SK-N-SH (cell line): ENCODE measurements around the gene RPN1. TPM values are rescaled to one million over a fixed set of nuclear protein-coding genes. Genes with fewer than 3 reads are reported as not detected.

ENCODE experiments used
- CTCF ChIA-PET: fragments of 300-600, 350-600 bp; formaldehyde crosslinking; extraction: SDS; loops from one replicate; lab custom pipeline; 2021; lab: Yijun Ruan, JAX
- POLR2A ChIA-PET: fragments of 350-600 bp; sonication (Branson Sonifier 250); formaldehyde crosslinking; extraction: SDS; loops from one replicate; lab custom pipeline; 2020; ENCODE audit warnings: antibody characterized with exemption, inconsistent platforms; lab: Yijun Ruan, JAX
- DNase-seq: peaks from one replicate; pipeline ENCODE4 v3.0.0; 2012
- H2AFZ ChIP-seq: fragments of 200-600 bp; sonication (generic); 2 replicates; pipeline ENCODE4 v1.8.1; 2016; ENCODE audit warnings: antibody characterized with exemption, mild to moderate bottlenecking, low read depth
- H3F3A ChIP-seq: fragments of 200-600 bp; sonication (generic); replicated peaks from 2 replicates; pipeline ENCODE3; 2016; ENCODE audit warnings: antibody characterized with exemption, mild to moderate bottlenecking; ENCODE audit not compliant: insufficient read depth
- H3K27ac ChIP-seq, 2 experiments: fragments of 200-500 bp in 1 of 2; fragments of 200-600 bp in 1 of 2; sonication (Bioruptor generic) in 1 of 2; sonication (generic), shearing (Covaris generic) in 1 of 2; 2 replicates each; pipeline versions ENCODE4 v1.5.1 to v1.6.1; 2014 to 2016; ENCODE audit warnings: low read depth in 2 of 2, inconsistent platforms in 1 of 2, low read length in 1 of 2, mild to moderate bottlenecking in 1 of 2, mixed read lengths in 1 of 2
- H3K27me3 ChIP-seq: fragments of 200-600 bp; sonication (generic), shearing (Covaris generic); 2 replicates; pipeline ENCODE4 v1.6.1; 2016; ENCODE audit warnings: mixed run types; ENCODE audit not compliant: insufficient read depth
- H3K36me3 ChIP-seq, 2 experiments: fragments of 200-500 bp in 1 of 2; fragments of 200-600 bp in 1 of 2; sonication (Bioruptor generic) in 1 of 2; sonication (generic) in 1 of 2; replicated peaks in 1 of 2; 2 replicates each; pipeline versions ENCODE3 to v1.5.1; 2014 to 2016; ENCODE audit warnings: low read length in 1 of 2, mild to moderate bottlenecking in 1 of 2; ENCODE audit not compliant: insufficient read depth in 2 of 2, control insufficient read depth in 1 of 2
- H3K4me1 ChIP-seq, 2 experiments: fragments of 200-500 bp in 1 of 2; fragments of 200-600 bp in 1 of 2; sonication (Bioruptor generic) in 1 of 2; sonication (generic), shearing (Covaris generic) in 1 of 2; 2 replicates each; pipeline versions ENCODE4 v1.5.1 to v1.6.1; 2014 to 2016; ENCODE audit warnings: low read depth in 1 of 2, low read length in 1 of 2, mixed run types in 1 of 2; ENCODE audit not compliant: insufficient read depth in 2 of 2, control insufficient read depth in 1 of 2
- H3K4me2 ChIP-seq: fragments of 200-600 bp; sonication (generic), shearing (Covaris generic); 2 replicates; pipeline ENCODE4 v1.6.1; 2017; ENCODE audit warnings: mixed run types
- H3K4me3 ChIP-seq, 2 experiments: fragments of 200-500 bp in 1 of 2; fragments of 200-600 bp in 1 of 2; sonication (Bioruptor generic) in 1 of 2; sonication (generic), shearing (Covaris generic) in 1 of 2; 2 replicates each; pipeline versions ENCODE4 v1.5.1 to v1.8.1; 2014 to 2016; ENCODE audit warnings: low read depth in 2 of 2, inconsistent platforms in 1 of 2, low read length in 1 of 2, mild to moderate bottlenecking in 1 of 2, mixed read lengths in 1 of 2, moderate library complexity in 1 of 2
- H3K79me2 ChIP-seq: fragments of 200-600 bp; sonication (generic); 2 replicates; pipeline ENCODE4 v1.8.1; 2017; ENCODE audit warnings: mild to moderate bottlenecking; ENCODE audit not compliant: insufficient read depth
- H3K9ac ChIP-seq: fragments of 200-600 bp; sonication (generic); 2 replicates; pipeline ENCODE4 v1.6.1; 2017; ENCODE audit warnings: mixed run types
- H3K9me2 ChIP-seq: fragments of 200-600 bp; sonication (generic); 2 replicates; pipeline ENCODE4 v1.6.1; 2017; ENCODE audit warnings: mixed run types
- H3K9me3 ChIP-seq: fragments of 200-600 bp; sonication (generic); 2 replicates; pipeline ENCODE4 v1.6.1; 2017; ENCODE audit warnings: mixed run types, mild to moderate bottlenecking, moderate library complexity
- H4K20me1 ChIP-seq: fragments of 200-600 bp; sonication (generic); 2 replicates; pipeline ENCODE4 v1.6.1; 2017; ENCODE audit warnings: mild to moderate bottlenecking, mixed run types; ENCODE audit not compliant: insufficient read depth
- EP300 ChIP-seq, 2 experiments: IDR thresholded peaks; 2 replicates each; pipeline versions ENCODE4 v1.4.0 to v1.6.1; 2012; ENCODE audit warnings: borderline replicate concordance in 1 of 2, low read depth in 1 of 2, low read length in 1 of 2
- EZH2phosphoT487 ChIP-seq: fragments of 200-600 bp; sonication (generic); IDR thresholded peaks from 2 replicates; pipeline ENCODE4 v1.6.1; 2017; ENCODE audit warnings: low read depth, mixed run types, mild to moderate bottlenecking, antibody characterized with exemption, moderate library complexity, borderline replicate concordance
- FOXJ3 ChIP-seq: sonication (generic); formaldehyde crosslinking; IDR thresholded peaks from 2 replicates; pipeline ENCODE4 v1.5.1; 2020; ENCODE audit warnings: mild to moderate bottlenecking, missing genetic modification reagents
- GABPA ChIP-seq: IDR thresholded peaks from 2 replicates; pipeline ENCODE4 v1.4.0; 2012; ENCODE audit warnings: low read depth, mild to moderate bottlenecking
- JUND ChIP-seq: IDR thresholded peaks from 2 replicates; pipeline ENCODE4 v1.4.0; 2012
- MAX ChIP-seq: IDR thresholded peaks from 2 replicates; pipeline ENCODE4 v1.4.0; 2012; ENCODE audit warnings: low read depth
- MEF2A ChIP-seq: IDR thresholded peaks from 2 replicates; pipeline ENCODE4 v1.4.0; 2012; ENCODE audit warnings: low read depth, borderline replicate concordance
- MXI1 ChIP-seq: IDR thresholded peaks from 2 replicates; pipeline ENCODE4 v1.6.1; 2012; ENCODE audit warnings: mild to moderate bottlenecking, low read depth, low read length, improper control_type of control experiment
- NFIC ChIP-seq: IDR thresholded peaks from 2 replicates; pipeline ENCODE4 v1.4.0; 2012; ENCODE audit warnings: borderline replicate concordance
- NRF1 ChIP-seq: IDR thresholded peaks from 2 replicates; pipeline ENCODE4 v1.6.1; 2012; ENCODE audit warnings: low read depth, mild to moderate bottlenecking, low read length
- RAD21 ChIP-seq: IDR thresholded peaks from 2 replicates; pipeline ENCODE4 v1.6.1; 2012; ENCODE audit warnings: mild to moderate bottlenecking, low read length
- SIN3A ChIP-seq: IDR thresholded peaks from 2 replicates; pipeline ENCODE4 v1.6.1; 2012; ENCODE audit warnings: low read depth, mild to moderate bottlenecking, low read length, moderate library complexity, borderline replicate concordance
- SMC3 ChIP-seq: IDR thresholded peaks from 2 replicates; pipeline ENCODE4 v1.6.1; 2012; ENCODE audit warnings: low read depth, low read length, improper control_type of control experiment
- TAF1 ChIP-seq: IDR thresholded peaks from 2 replicates; pipeline ENCODE4 v1.6.1; 2012; ENCODE audit warnings: low read depth, mild to moderate bottlenecking, low read length, moderate library complexity, borderline replicate concordance
- USF2 ChIP-seq: fragments of 150-350 bp; IDR thresholded peaks from 2 replicates; pipeline ENCODE4 v1.6.1; 2017; ENCODE audit warnings: antibody characterized with exemption, low read length, low read depth, borderline replicate concordance
- YY1 ChIP-seq: IDR thresholded peaks from 2 replicates; pipeline ENCODE4 v1.4.0; 2012; ENCODE audit warnings: low read depth, mild to moderate bottlenecking
- ZBTB33 ChIP-seq: IDR thresholded peaks from 2 replicates; pipeline ENCODE4 v1.4.0; 2012; ENCODE audit warnings: low read depth, borderline replicate concordance
- WGBS: methylation state at CpG from one replicate; pipeline ENCODE4 v1.1.6; 2017; ENCODE audit warnings: low lambda C conversion rate; 5-methylcytosine and 5-hydroxymethylcytosine counted together
- polyA plus RNA-seq, 3 experiments: library from polyadenylated mRNA; depleted of rRNA; stranded (reverse); fragments of >200 nt; gene quantifications; 2 replicates each; pipeline ENCODE4 v1.2.3, GENCODE V29; 2012
- TF ChIP-seq, protein P1 (sequence below): IDR thresholded peaks from 2 replicates; pipeline ENCODE4; 2012

The RPN1 gene
- polyA plus RNA-seq, 1 of the 3 experiments (the other 2 are of a cell fraction): 162 TPM

DNA sequence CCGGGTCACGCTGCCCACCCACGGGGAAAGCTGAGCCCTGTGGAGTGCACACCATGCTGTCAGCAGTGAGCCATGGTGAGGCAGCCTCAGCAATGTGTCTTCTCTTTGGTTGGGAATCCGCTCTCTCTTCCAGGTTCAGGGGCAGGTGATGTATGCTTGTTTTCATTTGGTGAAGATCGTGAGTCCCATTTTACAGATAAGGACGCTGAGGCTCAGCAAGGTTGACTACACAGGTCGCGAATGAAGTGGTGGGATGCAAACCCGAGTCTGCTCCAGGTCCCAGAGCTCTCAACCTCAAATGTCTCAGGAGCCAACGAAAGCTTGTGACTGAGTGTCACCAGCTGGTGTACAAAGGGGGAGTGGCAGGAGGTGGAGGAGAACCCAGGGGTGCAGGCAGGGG, 74.3 kb downstream of the RPN1 start:
- Histone ChIP-seq H3K27ac (no peak overlapping the region), H3K9ac (no peak overlapping the region), H3K9me3 (no peaks in the 10 kb centered on the region), H3K9me2 (no peaks in the 10 kb centered on the region)
- TF ChIP-seq TAF1 (no peak), USF2 (no peak), NRF1 (no peak), JUND (no peak), FOXJ3 (CRISPR knock-in tag) (no peak), RAD21 (no peak), MEF2A (no peak), EP300 (IDR thresholded peaks at IDR 0.05; ENCODE audit: borderline replicate concordance in 1 of 2, low read depth in 1 of 2, low read length in 1 of 2) (no peak), YY1 (no peak), EZH2phosphoT487 (no peak), ZBTB33 (no peak), MAX (no peak), NFIC (no peak), SIN3A (no peak), GABPA (no peak), MXI1 (no peak), SMC3 (no peak)
- TF ChIP-seq, protein P1, sequence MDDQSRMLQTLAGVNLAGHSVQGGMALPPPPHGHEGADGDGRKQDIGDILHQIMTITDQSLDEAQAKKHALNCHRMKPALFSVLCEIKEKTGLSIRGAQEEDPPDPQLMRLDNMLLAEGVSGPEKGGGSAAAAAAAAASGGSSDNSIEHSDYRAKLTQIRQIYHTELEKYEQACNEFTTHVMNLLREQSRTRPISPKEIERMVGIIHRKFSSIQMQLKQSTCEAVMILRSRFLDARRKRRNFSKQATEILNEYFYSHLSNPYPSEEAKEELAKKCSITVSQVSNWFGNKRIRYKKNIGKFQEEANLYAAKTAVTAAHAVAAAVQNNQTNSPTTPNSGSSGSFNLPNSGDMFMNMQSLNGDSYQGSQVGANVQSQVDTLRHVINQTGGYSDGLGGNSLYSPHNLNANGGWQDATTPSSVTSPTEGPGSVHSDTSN: no peak
- TF ChIP-seq, all 33 proteins: peak for 0
- ChIA-PET POLR2A (no interaction called here), CTCF (interaction anchor here (1.4 to 2.0 kb wide), 2 partner anchors 41 to 79 kb away, joined by 3 to 5 read pairs; no protein-coding TSS in a partner anchor)
- Histone ChIP-seq H3K79me2 (no peaks in the 10 kb centered on the region), H3F3A (no peaks in the 10 kb centered on the region), H4K20me1 (no peaks in the 10 kb centered on the region), H3K4me2 (no peak overlapping the region), H2AFZ (no peak overlapping the region), H3K27me3 (no peaks in the 10 kb centered on the region), H3K4me1 (peaks cover 0 to 10% of the 10 kb centered on the region in 2 experiments; a peak in 1 of 4 replicates), H3K36me3 (no peaks in the 10 kb centered on the region), H3K4me3 (no peak overlapping the region)
- no peak for DNase-seq
- WGBS: 82% methylated on average over 10 of the region's 10 CpGs
